Body of pancreas (tissue), 4 donors: ENCODE measurements around the gene LBX1.

ENCODE experiments used
- POLR2A ChIP-seq, 3 donors: fragments of 450-650 bp; IDR thresholded peaks; one replicate each; pipeline ENCODE4 v1.6.1; 2016; ENCODE audit warnings: antibody characterized with exemption in 3 of 3, mild to moderate bottlenecking in 2 of 3
- TF ChIP-seq, protein P1 (sequence below), 7 experiments: fragments of 450-650 bp in 4 of 7; fragments of 200-600 bp in 3 of 7; sonication (generic) in 3 of 7; IDR thresholded peaks; one replicate each; pipeline ENCODE4 v1.5.1; 2016 to 2019; ENCODE audit warnings: antibody characterized with exemption in 7 of 7

DNA sequence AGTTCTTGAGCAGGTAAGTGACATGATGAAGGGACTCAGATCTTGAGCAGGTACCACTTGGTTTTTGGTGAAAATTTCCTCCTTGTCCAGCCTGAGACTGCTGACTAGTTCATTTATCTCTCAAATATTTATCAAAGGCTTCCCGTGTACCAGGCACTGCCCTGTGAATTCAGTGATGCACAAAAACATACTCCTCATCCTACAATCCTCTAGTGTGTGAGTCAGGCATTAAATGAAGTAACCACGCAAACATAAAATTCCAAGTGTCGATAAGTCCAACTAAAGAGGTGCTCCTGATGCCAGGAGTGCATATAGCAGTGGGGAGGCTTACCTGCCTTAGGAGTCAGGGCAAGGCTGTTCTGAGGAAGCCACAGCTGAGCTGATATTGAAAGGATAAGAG, 41.5 kb upstream of the LBX1 start:
- no peak for TF ChIP-seq POLR2A (IDR thresholded peaks at IDR 0.05)
- TF ChIP-seq, protein P1, sequence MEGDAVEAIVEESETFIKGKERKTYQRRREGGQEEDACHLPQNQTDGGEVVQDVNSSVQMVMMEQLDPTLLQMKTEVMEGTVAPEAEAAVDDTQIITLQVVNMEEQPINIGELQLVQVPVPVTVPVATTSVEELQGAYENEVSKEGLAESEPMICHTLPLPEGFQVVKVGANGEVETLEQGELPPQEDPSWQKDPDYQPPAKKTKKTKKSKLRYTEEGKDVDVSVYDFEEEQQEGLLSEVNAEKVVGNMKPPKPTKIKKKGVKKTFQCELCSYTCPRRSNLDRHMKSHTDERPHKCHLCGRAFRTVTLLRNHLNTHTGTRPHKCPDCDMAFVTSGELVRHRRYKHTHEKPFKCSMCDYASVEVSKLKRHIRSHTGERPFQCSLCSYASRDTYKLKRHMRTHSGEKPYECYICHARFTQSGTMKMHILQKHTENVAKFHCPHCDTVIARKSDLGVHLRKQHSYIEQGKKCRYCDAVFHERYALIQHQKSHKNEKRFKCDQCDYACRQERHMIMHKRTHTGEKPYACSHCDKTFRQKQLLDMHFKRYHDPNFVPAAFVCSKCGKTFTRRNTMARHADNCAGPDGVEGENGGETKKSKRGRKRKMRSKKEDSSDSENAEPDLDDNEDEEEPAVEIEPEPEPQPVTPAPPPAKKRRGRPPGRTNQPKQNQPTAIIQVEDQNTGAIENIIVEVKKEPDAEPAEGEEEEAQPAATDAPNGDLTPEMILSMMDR (IDR thresholded peaks at IDR 0.05): no peak
